GM06990 (cell line): Measurements from ENCODE around the gene TGFB1.
"Not testable (repeated sequence)": the region's sequence is repeated elsewhere in the genome, so short reads cannot be mapped to it uniquely, and the experiment has no call there.

ENCODE experiments used
- DNase-seq: peaks from one replicate; pipeline ENCODE4 v3.0.0-alpha.2; 2011; ENCODE audit not compliant: insufficient read length; ENCODE audit errors: extremely low read depth
- H3K27me3 ChIP-seq: replicated peaks from 2 replicates; pipeline ENCODE4 v1.6.0; 2011; ENCODE audit warnings: low read length; ENCODE audit not compliant: control insufficient read depth, insufficient read depth
- H3K36me3 ChIP-seq: 2 replicates; pipeline ENCODE4 v1.5.1; 2011; ENCODE audit warnings: low read length; ENCODE audit not compliant: control insufficient read depth, insufficient read depth
- H3K4me3 ChIP-seq: replicated peaks from 2 replicates; pipeline ENCODE4 v1.5.1; 2011; ENCODE audit warnings: low read depth, mild to moderate bottlenecking, control low read depth, low read length
- TF ChIP-seq, protein P1 (sequence below): IDR thresholded peaks from 2 replicates; pipeline ENCODE4 v1.5.1; 2011; ENCODE audit warnings: low read length, control low read depth, mild to moderate bottlenecking, inconsistent platforms; ENCODE audit not compliant: insufficient read depth, poor library complexity, severe bottlenecking

The TGFB1 gene

DNA sequence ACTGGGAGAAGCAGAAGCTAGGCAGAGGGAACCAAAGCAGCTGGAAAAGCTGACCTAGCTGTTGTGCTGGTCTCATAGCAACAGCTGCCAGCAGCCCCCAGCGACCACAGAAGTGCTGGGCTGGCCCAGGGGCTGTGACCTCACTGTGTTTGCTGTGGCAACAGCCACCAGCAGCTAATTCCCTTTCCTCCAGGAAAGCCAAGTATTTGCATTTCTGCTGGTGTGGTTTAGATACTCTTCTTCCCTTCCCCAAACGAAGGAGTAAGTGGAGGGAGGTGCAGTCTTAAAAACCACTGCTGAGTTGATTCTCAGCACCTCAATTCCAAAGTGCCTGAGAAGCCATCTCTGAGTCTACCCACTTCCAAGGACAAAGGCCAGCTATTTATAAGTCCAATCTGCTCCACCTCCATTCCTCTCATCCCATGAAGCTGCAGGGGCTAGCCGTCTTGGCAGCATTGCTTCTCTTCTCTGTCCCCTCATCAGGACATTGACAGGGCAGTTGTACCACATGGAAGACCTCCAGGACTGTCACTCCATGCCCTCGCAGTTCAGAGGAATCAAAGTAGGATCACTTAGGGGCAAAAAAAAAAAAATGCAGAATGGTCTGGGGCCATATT, 55.3 kb downstream of the TGFB1 start:
- Histone ChIP-seq H3K4me3 (0 out of 2 replicates have a peak overlapping the region, but pooled peaks have one; percentile 28), H3K36me3 (peaks cover 37% of the 10 kb centered on the region), H3K27me3 (no peaks in the 10 kb centered on the region)
- DNase-seq: no peak
- TF ChIP-seq, protein P1, sequence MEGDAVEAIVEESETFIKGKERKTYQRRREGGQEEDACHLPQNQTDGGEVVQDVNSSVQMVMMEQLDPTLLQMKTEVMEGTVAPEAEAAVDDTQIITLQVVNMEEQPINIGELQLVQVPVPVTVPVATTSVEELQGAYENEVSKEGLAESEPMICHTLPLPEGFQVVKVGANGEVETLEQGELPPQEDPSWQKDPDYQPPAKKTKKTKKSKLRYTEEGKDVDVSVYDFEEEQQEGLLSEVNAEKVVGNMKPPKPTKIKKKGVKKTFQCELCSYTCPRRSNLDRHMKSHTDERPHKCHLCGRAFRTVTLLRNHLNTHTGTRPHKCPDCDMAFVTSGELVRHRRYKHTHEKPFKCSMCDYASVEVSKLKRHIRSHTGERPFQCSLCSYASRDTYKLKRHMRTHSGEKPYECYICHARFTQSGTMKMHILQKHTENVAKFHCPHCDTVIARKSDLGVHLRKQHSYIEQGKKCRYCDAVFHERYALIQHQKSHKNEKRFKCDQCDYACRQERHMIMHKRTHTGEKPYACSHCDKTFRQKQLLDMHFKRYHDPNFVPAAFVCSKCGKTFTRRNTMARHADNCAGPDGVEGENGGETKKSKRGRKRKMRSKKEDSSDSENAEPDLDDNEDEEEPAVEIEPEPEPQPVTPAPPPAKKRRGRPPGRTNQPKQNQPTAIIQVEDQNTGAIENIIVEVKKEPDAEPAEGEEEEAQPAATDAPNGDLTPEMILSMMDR: no peak

DNA sequence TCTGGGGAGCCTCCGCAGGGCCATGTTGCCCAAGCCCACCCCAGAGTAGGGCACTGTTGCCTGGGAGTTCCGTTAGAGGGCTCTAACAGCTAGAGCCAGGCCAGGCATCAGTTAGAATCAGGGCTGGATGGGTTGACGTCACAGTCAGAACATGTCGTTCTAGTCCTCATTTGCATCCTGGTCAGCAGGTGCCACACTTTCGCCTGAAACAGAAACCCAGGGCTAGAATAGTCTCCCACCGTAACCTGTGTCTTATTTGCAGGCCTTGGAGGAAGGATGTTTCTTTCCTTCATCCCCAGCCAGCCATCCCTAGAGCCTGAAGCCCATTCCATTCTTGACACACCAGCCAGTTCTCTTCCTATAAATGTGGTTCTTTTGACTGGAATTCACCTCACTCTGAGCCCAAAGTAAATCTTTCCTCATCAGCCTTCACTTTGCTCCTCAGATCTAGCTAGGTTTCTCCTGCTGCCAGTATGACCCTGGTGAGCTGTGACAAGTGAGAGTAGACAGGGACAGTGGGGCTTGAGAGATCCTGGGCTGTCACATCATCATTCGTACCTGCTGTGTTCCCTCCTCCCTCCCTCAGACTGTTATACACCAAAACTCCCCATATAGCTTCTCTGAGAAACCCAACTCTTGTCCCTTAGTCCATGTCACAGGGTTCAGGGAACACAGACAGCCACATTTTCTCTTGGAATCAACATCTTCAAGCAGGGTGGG, 55.9 kb downstream of the TGFB1 start:
- peak; percentile 62 for DNase-seq
- Histone ChIP-seq H3K27me3 (no peaks in the 10 kb centered on the region), H3K36me3 (peaks cover 37% of the 10 kb centered on the region), H3K4me3 (peak overlapping the region; percentile 28; the same call in 1 of the 2 replicates)
- TF ChIP-seq, protein P1: peak; percentile 52

DNA sequence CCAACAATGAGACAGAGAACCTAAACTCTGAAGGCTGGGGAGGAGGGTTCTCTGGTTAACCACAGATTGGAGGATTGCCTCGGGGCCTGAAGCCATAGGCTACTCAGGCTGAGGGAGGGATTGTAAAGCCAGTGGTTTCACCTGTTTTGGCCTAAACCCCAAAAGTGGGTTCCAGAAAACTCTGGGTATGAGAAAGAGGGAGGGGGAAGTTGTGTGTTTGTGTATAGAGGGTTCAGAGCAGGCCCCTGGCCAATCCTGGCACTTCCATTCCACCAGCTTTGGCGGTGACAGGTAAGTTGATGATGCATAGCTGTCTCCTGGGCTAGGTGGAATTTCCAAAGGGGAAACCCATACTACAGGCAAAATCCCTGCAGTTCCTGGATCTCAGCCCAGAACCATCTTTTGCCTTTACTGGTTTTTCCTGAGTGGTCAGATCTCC, 57.3 kb downstream of the TGFB1 start:
- TF ChIP-seq, protein P1: no peak
- Histone ChIP-seq H3K36me3 (peaks cover 42% of the 10 kb centered on the region), H3K4me3 (no peak overlapping the region), H3K27me3 (no peaks in the 10 kb centered on the region)
- DNase-seq: no peak

DNA sequence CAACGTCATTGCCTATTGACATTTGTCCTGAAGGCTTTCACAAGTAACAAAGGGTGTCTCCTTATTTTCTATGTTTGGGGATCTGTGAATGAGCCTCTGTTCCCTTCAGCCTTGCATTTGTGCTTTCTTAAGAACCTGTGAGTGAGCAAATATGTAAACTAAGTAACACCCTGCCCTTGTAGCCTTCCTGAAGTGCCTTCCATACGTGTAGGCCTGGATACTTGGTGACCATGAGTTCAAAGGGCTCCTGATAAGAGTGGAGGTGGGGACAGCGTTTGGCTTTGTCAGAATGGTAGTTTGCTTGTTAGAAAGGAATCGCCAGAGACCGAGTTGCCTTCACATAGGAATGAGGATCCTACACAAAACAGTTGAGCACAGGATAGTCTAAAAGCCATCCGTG, 58.2 kb downstream of the TGFB1 start:
- TF ChIP-seq, protein P1: no peak
- DNase-seq: no peak
- Histone ChIP-seq H3K27me3 (no peaks in the 10 kb centered on the region), H3K36me3 (peaks cover 38% of the 10 kb centered on the region), H3K4me3 (no peak overlapping the region)

DNA sequence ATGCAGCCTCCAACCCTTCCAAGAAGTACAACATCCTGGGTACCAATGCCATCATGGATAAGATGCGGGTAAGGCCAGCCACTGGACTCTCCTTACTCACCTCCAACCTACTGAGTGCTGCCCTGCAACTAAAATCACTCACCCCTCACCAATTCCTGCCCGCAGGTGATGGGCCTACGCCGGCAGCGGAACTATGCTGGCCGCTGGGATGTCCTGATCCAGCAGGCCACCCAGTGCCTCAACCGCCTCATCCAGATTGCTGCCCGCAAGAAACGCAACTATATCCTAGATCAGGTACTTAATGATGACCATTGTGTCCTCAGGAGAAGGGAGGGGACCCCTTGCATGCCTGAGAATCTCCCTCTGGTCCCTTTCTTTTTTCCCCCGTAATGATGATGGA, 59.3 kb downstream of the TGFB1 start:
- Histone ChIP-seq H3K27me3 (no peaks in the 10 kb centered on the region), H3K36me3 (peaks cover 34% of the 10 kb centered on the region), H3K4me3 (no peak overlapping the region)
- no peak for DNase-seq
- TF ChIP-seq, protein P1: no peak

DNA sequence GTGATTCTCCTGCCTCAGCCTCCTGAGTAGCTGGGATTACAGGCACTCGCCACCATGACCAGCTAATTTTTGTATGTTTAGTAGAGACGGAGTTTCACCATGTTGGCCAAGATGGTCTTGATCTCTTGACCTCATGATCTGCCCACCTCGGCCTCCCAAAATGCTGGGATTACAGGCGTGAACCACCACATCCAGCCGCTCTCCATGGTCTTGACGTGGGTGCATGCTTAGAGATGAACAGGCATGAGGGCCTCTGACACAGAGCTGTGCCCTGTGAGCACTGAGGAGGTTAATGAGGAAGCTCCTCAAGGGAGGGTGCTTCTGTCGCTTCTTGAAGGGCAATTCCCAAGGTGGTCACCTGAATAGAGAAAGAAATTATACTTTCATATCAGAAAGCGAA, 63.9 kb downstream of the TGFB1 start:
- not testable (repeated sequence) for H3K4me3 ChIP-seq, DNase-seq, H3K27me3 ChIP-seq
- peaks cover 33% of the 10 kb centered on the region for H3K36me3 ChIP-seq
